Keratinocyte (primary cell): Measurements from ENCODE around the gene ATP5MC3. TPM values are rescaled to one million over a fixed set of nuclear protein-coding genes. Genes with fewer than 3 reads are reported as not detected.

Experiments
- DNase-seq: peaks from one replicate; pipeline ENCODE4 v3.0.0-alpha.2; 2011; ENCODE audit warnings: low read depth, missing footprints, low spot score
- FAIRE-seq: peaks from 2 replicates; lab custom pipeline; 2011; peaks lifted over from hg19 to GRCh38; lab: Jason Lieb, UNC
- H2AFZ ChIP-seq: 2 replicates; pipeline ENCODE4 v1.6.0; 2012; ENCODE audit warnings: low read length, control low read depth, inconsistent platforms; ENCODE audit not compliant: control insufficient read depth
- H3K27ac ChIP-seq: 2 replicates; pipeline ENCODE4 v1.5.1; 2011; ENCODE audit warnings: low read length; ENCODE audit not compliant: control insufficient read depth, insufficient read depth
- H3K27me3 ChIP-seq: 3 replicates; pipeline ENCODE4 v1.6.0; 2011; ENCODE audit warnings: low read length; ENCODE audit not compliant: control insufficient read depth, insufficient read depth; ENCODE audit errors: extremely low read depth
- H3K36me3 ChIP-seq, 2 experiments: 2 replicates in 1 of 2; 3 replicates in 1 of 2; pipeline ENCODE4 v1.5.1; 2011; ENCODE audit warnings: low read length in 2 of 2, mild to moderate bottlenecking in 1 of 2; ENCODE audit not compliant: control insufficient read depth in 2 of 2, insufficient read depth in 2 of 2; ENCODE audit errors: extremely low read depth in 1 of 2
- H3K4me1 ChIP-seq: 3 replicates; pipeline ENCODE4 v1.5.1; 2011; ENCODE audit warnings: low read length; ENCODE audit not compliant: control insufficient read depth, insufficient read depth; ENCODE audit errors: extremely low read depth
- H3K4me2 ChIP-seq: 3 replicates; pipeline ENCODE4 v1.6.0; 2011; ENCODE audit warnings: low read depth, low read length; ENCODE audit not compliant: control insufficient read depth, insufficient read depth; ENCODE audit errors: extremely low read depth
- H3K4me3 ChIP-seq, 3 experiments: fragments of 200-600 bp in 1 of 3; sonication (generic) in 1 of 3; 2 replicates in 2 of 3; 3 replicates in 1 of 3; pipeline ENCODE4 v1.5.1; 2011 to 2016; ENCODE audit warnings: low read length in 3 of 3, mild to moderate bottlenecking in 3 of 3, control low read depth in 2 of 3, inconsistent platforms in 1 of 3, low read depth in 1 of 3, mixed read lengths in 1 of 3, mixed run types in 1 of 3, moderate library complexity in 1 of 3; ENCODE audit not compliant: control insufficient read depth in 2 of 3, insufficient read depth in 2 of 3; ENCODE audit errors: extremely low read depth in 1 of 3
- H3K79me2 ChIP-seq: 2 replicates; pipeline ENCODE4 v1.6.0; 2012; ENCODE audit warnings: low read length; ENCODE audit not compliant: control insufficient read depth, insufficient read depth
- H3K9ac ChIP-seq: 3 replicates; pipeline ENCODE4 v1.6.0; 2011; ENCODE audit warnings: low read length; ENCODE audit not compliant: control insufficient read depth, insufficient read depth; ENCODE audit errors: extremely low read depth
- H3K9me1 ChIP-seq: 3 replicates; pipeline ENCODE4 v1.6.0; 2011; ENCODE audit warnings: low read length; ENCODE audit not compliant: control insufficient read depth, insufficient read depth; ENCODE audit errors: extremely low read depth
- H3K9me3 ChIP-seq: 2 replicates; pipeline ENCODE4 v1.5.1; 2012; ENCODE audit warnings: low read depth, low read length; ENCODE audit not compliant: control insufficient read depth
- H4K20me1 ChIP-seq: 3 replicates; pipeline ENCODE4 v1.6.0; 2011; ENCODE audit warnings: low read length; ENCODE audit not compliant: control insufficient read depth, insufficient read depth; ENCODE audit errors: extremely low read depth
- CTCF ChIP-seq, 3 experiments: IDR thresholded peaks in 1 of 3; conservative IDR thresholded peaks in 1 of 3; optimal IDR thresholded peaks in 1 of 3; 2 replicates in 2 of 3; 3 replicates in 1 of 3; pipeline versions ENCODE3 to v1.5.1; 2011; ENCODE audit warnings: low read length in 3 of 3, mild to moderate bottlenecking in 3 of 3, moderate library complexity in 2 of 3, control low read depth in 1 of 3, inconsistent platforms in 1 of 3; ENCODE audit not compliant: insufficient read depth in 2 of 3; ENCODE audit errors: extremely low read depth in 1 of 3
- EZH2 ChIP-seq: IDR thresholded peaks from one replicate; pipeline ENCODE4 v1.6.1; 2012; ENCODE audit warnings: inconsistent platforms, mild to moderate bottlenecking, low read length, moderate library complexity
- dilution Hi-C: fragments of 300-500 bp; cut with MboI; formaldehyde crosslinking; loops from one replicate; pipeline ENCODE4 v1.7.0; 2020; ENCODE audit warnings: low sequenced_read_pairs; ENCODE audit not compliant: extremely low pct_ligation_motif_present
- polyA plus RNA-seq, 5 experiments: library from polyadenylated mRNA; depleted of rRNA in 3 of 5; stranded (reverse) in 3 of 5; stranded (forward) in 1 of 5; unstranded in 1 of 5; fragments of >200 nt; gene quantifications; 1 replicate in 1 of 5; 2 replicates in 3 of 5; 3 replicates in 1 of 5; pipeline versions ENCODE4 v1.2.1 to v1.2.3, GENCODE V29; 2011 to 2012; ENCODE audit warnings: missing spikeins in 2 of 5, low read depth in 1 of 5, low replicate concordance in 1 of 5

Gene ATP5MC3
- polyA plus RNA-seq, 1 donor (not counting 4 experiments of a cell fraction or from before 2014, with no cell fraction given), result 933 TPM

DNA sequence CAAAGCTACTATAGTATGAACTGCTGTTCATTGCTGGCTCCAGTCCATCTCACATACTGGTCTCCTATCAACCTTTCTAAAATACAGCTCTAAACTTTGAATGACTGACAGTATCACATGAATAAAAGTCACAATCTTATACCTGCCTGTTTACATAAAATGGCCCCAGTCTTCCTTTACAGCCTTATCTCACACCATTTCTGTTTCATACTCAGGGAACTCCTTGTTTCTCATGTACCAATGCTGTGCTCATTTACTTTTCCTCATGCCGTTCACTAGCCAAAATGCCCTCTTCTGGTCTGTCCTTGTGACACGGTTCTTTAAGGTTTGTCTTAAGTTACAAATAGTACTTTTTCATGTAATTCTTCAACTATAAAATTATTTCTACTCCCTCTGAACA, 6.2 kb downstream of the ATP5MC3 start:
- no peak overlapping the region for H3K4me3 ChIP-seq
- H3K27me3 ChIP-seq, result no peaks in the 10 kb centered on the region
- dilution Hi-C loops, result no loop called here
- FAIRE-seq (no peak), DNase-seq (no peak)
- H3K9me1 ChIP-seq, result no peaks in the 10 kb centered on the region
- no peak overlapping the region for H3K4me2 ChIP-seq
- H3K9ac ChIP-seq, result no peak overlapping the region
- peaks cover 30% of the 10 kb centered on the region for H3K79me2 ChIP-seq
- peaks cover 12 to 20% of the 10 kb centered on the region in 2 experiments for H3K36me3 ChIP-seq
- no peak overlapping the region for H3K27ac ChIP-seq
- peaks cover 3% of the 10 kb centered on the region for H4K20me1 ChIP-seq
- no peak for TF ChIP-seq EZH2
- TF ChIP-seq CTCF (optimal IDR thresholded peaks at IDR 0.05 in 1 of 3, IDR thresholded peaks at IDR 0.05 in 1 of 3, conservative IDR thresholded peaks at IDR 0.05 in 1 of 3; ENCODE audit: extremely low read depth in 1 of 3, insufficient read depth in 2 of 3, low read length in 3 of 3), result no peak
- H3K4me1 ChIP-seq, result peaks cover 4% of the 10 kb centered on the region
- H3K9me3 ChIP-seq, result no peaks in the 10 kb centered on the region
- no peak overlapping the region for H2AFZ ChIP-seq

- H2AFZ ChIP-seq, result no peak overlapping the region
- dilution Hi-C loops, result no loop called here
- H3K36me3 ChIP-seq, result peaks cover 1 to 2% of the 10 kb centered on the region in 2 experiments
- no peak overlapping the region for H3K4me3 ChIP-seq
- FAIRE-seq, result no peak
- H4K20me1 ChIP-seq, result no peaks in the 10 kb centered on the region
- H3K9ac ChIP-seq, result no peak overlapping the region
- TF ChIP-seq EZH2 (no peak), CTCF (optimal IDR thresholded peaks at IDR 0.05 in 1 of 3, IDR thresholded peaks at IDR 0.05 in 1 of 3, conservative IDR thresholded peaks at IDR 0.05 in 1 of 3; ENCODE audit: extremely low read depth in 1 of 3, insufficient read depth in 2 of 3, low read length in 3 of 3) (no peak)
- no peak overlapping the region for H3K4me2 ChIP-seq
- H3K9me1 ChIP-seq, result no peaks in the 10 kb centered on the region
- peaks cover 30% of the 10 kb centered on the region for H3K79me2 ChIP-seq
- no peak for DNase-seq
- H3K27ac ChIP-seq, result no peak overlapping the region
- H3K9me3 ChIP-seq, result no peaks in the 10 kb centered on the region
- no peaks in the 10 kb centered on the region for H3K27me3 ChIP-seq
- H3K4me1 ChIP-seq, result no peaks in the 10 kb centered on the region
These were observed 10.7 kb downstream of the ATP5MC3 start for GRCh38 chr2:175170659-175171304.
